Lower lobe of right lung (tissue), 2 donors: ENCODE measurements around the gene TAF11L13. TPM values are rescaled to one million over a fixed set of nuclear protein-coding genes. Genes with fewer than 3 reads are reported as not detected.

Experiments
- ATAC-seq, 2 donors: fragments of 200-7000 bp; cut with Tn5 transposase; one replicate each; pipeline ENCODE4 v1.9.1; 2020 to 2022; ENCODE audit warnings: mild to moderate bottlenecking in 2 of 2, moderate library complexity in 2 of 2
- DNase-seq: peaks from one replicate; pipeline ENCODE4 v3.0.0-alpha.2; 2020
- H3K27ac ChIP-seq: fragments of 200-600 bp; one replicate; pipeline ENCODE4 v1.8.0; 2022
- H3K27me3 ChIP-seq: fragments of 200-600 bp; one replicate; pipeline ENCODE4 v1.8.0; 2022; ENCODE audit warnings: low read depth
- H3K36me3 ChIP-seq: fragments of 200-600 bp; one replicate; pipeline ENCODE4 v1.8.0; 2022; ENCODE audit warnings: mild to moderate bottlenecking
- H3K4me1 ChIP-seq: fragments of 200-600 bp; one replicate; pipeline ENCODE4 v1.8.0; 2022
- H3K4me3 ChIP-seq: fragments of 200-600 bp; one replicate; pipeline ENCODE4 v1.8.0; 2022; ENCODE audit warnings: mild to moderate bottlenecking
- H3K9me3 ChIP-seq: fragments of 200-600 bp; one replicate; pipeline ENCODE4 v1.8.0; 2022
- intact Hi-C: fragments of 100-400 bp; cut with DNase I; formaldehyde crosslinking; loops from one replicate; pipeline ENCODE4 v1.11.0; 2022
- total RNA-seq: library from RNA; stranded (reverse); fragmentation: NEBNext Ultra II Directional; extraction: Animal tissue kit (Norgen Biotek cat#: 25700); gene quantifications from one replicate; pipeline ENCODE4 v1.2.1, GENCODE V29; 2021
- TF ChIP-seq, protein P1 (sequence below): fragments of 200-600 bp; IDR thresholded peaks from one replicate; pipeline ENCODE4 v1.8.0; 2022; ENCODE audit warnings: antibody characterized with exemption, mild to moderate bottlenecking
- donor health status: DM: no; HTN: yes; CAD: no; lungs with severe emphysema.

The TAF11L13 gene
- total RNA-seq, 1 donor from 2014 or later: not detected

- intact Hi-C loops: no loop called here
- no peak overlapping the region for H3K27ac ChIP-seq
- no peaks in the 10 kb centered on the region for H3K4me1 ChIP-seq
- DNase-seq (no peak), ATAC-seq (no peak)
- no peak overlapping the region for H3K4me3 ChIP-seq
- no peaks in the 10 kb centered on the region for H3K27me3 ChIP-seq
- no peaks in the 10 kb centered on the region for H3K9me3 ChIP-seq
- TF ChIP-seq, protein P1, sequence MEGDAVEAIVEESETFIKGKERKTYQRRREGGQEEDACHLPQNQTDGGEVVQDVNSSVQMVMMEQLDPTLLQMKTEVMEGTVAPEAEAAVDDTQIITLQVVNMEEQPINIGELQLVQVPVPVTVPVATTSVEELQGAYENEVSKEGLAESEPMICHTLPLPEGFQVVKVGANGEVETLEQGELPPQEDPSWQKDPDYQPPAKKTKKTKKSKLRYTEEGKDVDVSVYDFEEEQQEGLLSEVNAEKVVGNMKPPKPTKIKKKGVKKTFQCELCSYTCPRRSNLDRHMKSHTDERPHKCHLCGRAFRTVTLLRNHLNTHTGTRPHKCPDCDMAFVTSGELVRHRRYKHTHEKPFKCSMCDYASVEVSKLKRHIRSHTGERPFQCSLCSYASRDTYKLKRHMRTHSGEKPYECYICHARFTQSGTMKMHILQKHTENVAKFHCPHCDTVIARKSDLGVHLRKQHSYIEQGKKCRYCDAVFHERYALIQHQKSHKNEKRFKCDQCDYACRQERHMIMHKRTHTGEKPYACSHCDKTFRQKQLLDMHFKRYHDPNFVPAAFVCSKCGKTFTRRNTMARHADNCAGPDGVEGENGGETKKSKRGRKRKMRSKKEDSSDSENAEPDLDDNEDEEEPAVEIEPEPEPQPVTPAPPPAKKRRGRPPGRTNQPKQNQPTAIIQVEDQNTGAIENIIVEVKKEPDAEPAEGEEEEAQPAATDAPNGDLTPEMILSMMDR: no peak
- no peaks in the 10 kb centered on the region for H3K36me3 ChIP-seq
Observed at GRCh38 chr5:17655921-17656320, 24.0 kb downstream of the TAF11L13 start.

DNA sequence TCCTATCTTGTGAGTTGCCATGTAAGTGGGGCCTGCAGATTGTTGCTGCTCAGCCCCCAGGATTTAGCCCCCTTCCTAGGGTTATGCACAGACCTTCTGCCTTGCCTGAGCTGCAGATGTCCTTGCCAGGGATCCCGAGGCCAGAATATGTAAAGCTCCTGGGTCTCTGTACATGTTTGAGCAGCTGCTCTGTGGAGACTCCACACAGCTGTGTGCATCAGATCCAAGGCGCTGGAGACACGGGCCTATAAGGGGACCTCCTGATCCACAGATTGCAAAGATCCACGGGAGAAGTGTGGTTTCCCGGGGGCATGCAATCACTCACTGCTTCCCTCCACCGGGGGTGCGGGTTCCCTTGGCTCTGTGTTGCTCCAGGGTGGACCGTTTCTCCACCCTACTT, 31.3 kb downstream of the TAF11L13 start:
- TF ChIP-seq, protein P1: no peak
- no peaks in the 10 kb centered on the region for H3K9me3 ChIP-seq
- H3K4me1 ChIP-seq: no peaks in the 10 kb centered on the region
- no peaks in the 10 kb centered on the region for H3K36me3 ChIP-seq
- ATAC-seq (no peak), DNase-seq (no peak)
- no peak overlapping the region for H3K27ac ChIP-seq
- no peaks in the 10 kb centered on the region for H3K27me3 ChIP-seq
- intact Hi-C loops: no loop called here
- H3K4me3 ChIP-seq: no peak overlapping the region

DNA sequence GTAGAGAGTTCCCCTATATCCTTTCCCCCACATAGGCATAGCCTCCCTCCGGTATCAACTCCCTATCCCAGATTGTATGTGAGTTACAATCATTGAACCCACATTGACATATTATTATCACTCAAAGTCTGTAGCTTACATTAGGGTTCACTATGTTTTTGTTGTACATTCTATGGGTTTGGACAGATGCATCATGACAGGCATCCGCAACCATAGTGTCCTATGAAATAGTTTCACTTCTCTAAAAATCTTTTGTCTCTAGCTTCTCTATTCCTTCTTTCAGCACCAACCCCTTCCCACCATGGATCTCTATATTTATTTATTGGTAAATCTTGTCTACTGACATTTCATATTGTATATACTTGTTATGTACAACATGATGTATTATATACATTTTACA, 33.9 kb downstream of the TAF11L13 start:
- H3K4me3 ChIP-seq: no peak overlapping the region
- ATAC-seq (no peak), DNase-seq (no peak)
- no peaks in the 10 kb centered on the region for H3K4me1 ChIP-seq
- no peaks in the 10 kb centered on the region for H3K9me3 ChIP-seq
- intact Hi-C loops: no loop called here
- no peaks in the 10 kb centered on the region for H3K27me3 ChIP-seq
- H3K27ac ChIP-seq: no peak overlapping the region
- TF ChIP-seq, protein P1: no peak
- no peaks in the 10 kb centered on the region for H3K36me3 ChIP-seq

- TF ChIP-seq, protein P1: no peak
- Histone ChIP-seq H3K9me3 (no peaks in the 10 kb centered on the region), H3K4me1 (no peaks in the 10 kb centered on the region), H3K27ac (no peak overlapping the region), H3K36me3 (no peaks in the 10 kb centered on the region), H3K27me3 (no peaks in the 10 kb centered on the region), H3K4me3 (no peak overlapping the region)
- no peak for DNase-seq
- no peak for ATAC-seq
- intact Hi-C loops: no loop called here
Observed at GRCh38 chr5:17666726-17667235, 34.9 kb downstream of the TAF11L13 start.

DNA sequence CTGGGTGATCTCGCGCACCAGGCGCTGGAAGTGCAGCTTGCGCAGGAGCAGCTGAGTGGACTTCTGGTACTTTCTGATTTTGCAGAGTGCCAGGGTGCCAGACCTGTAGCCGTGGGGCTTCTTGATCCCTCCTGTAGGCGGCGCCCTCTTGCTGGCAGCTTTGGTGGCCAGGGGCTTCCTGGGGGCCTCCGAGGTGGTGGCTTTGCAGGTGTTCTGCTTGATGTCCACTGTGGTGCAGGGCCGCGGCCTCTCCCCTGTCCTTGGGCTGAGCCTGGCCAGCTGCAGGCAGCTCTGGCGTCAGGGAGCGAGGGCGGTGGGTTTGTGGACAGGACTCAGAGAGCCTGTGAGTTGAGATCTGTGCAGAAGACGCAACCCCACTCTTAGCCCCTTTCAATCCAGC, 38.5 kb downstream of the TAF11L13 start:
- no peak for DNase-seq
- Histone ChIP-seq H3K36me3 (no peaks in the 10 kb centered on the region), H3K9me3 (no peaks in the 10 kb centered on the region), H3K27me3 (no peaks in the 10 kb centered on the region), H3K4me1 (no peaks in the 10 kb centered on the region), H3K4me3 (no peak overlapping the region), H3K27ac (no peak overlapping the region)
- TF ChIP-seq, protein P1: no peak
- intact Hi-C loops: no loop called here
- ATAC-seq: peak in 1 of 2 donors; percentile 21
